Esophagus muscularis mucosa (tissue), 3 donors: ENCODE results near the gene SLC25A24.

ENCODE experiments used
- POLR2A ChIP-seq: fragments of 450-650 bp; IDR thresholded peaks from one replicate; pipeline ENCODE4 v1.6.1; 2017; ENCODE audit warnings: antibody characterized with exemption, moderate library complexity, mild to moderate bottlenecking, low read depth
- POLR2AphosphoS5 ChIP-seq, 2 donors: sonication (generic); formaldehyde crosslinking; IDR thresholded peaks; one replicate each; pipeline ENCODE4 v1.6.1; 2017; ENCODE audit warnings: antibody characterized with exemption in 2 of 2
- TF ChIP-seq, protein P1 (sequence below), 3 experiments: fragments of 200-600 bp in 2 of 3; fragments of 450-650 bp in 1 of 3; sonication (generic) in 2 of 3; IDR thresholded peaks; one replicate each; pipeline ENCODE4 v1.5.1; 2017 to 2019; ENCODE audit warnings: antibody characterized with exemption in 3 of 3, mild to moderate bottlenecking in 2 of 3, moderate library complexity in 1 of 3

DNA sequence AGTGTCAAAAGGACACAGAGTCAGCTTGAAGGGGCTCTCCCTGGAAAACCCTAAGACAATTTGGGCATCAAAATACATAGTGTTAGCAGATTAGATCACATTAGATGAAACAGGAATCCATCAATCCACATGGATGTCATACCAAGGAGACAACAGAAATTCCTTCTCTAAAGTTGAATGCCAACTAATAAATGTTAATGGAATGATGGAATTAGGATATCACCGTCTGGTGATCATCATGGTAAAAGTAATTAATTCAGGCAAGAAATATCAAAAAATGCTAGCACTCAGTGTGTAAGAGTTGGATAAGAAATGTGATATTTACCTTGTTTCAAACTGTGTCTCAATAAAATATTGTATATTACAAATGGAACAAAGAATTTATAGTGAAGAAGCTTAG, 10.9 kb upstream of the SLC25A24 start:
- no peak for TF ChIP-seq POLR2AphosphoS5 (IDR thresholded peaks at IDR 0.05)
- TF ChIP-seq POLR2A = no peak
- TF ChIP-seq, protein P1, sequence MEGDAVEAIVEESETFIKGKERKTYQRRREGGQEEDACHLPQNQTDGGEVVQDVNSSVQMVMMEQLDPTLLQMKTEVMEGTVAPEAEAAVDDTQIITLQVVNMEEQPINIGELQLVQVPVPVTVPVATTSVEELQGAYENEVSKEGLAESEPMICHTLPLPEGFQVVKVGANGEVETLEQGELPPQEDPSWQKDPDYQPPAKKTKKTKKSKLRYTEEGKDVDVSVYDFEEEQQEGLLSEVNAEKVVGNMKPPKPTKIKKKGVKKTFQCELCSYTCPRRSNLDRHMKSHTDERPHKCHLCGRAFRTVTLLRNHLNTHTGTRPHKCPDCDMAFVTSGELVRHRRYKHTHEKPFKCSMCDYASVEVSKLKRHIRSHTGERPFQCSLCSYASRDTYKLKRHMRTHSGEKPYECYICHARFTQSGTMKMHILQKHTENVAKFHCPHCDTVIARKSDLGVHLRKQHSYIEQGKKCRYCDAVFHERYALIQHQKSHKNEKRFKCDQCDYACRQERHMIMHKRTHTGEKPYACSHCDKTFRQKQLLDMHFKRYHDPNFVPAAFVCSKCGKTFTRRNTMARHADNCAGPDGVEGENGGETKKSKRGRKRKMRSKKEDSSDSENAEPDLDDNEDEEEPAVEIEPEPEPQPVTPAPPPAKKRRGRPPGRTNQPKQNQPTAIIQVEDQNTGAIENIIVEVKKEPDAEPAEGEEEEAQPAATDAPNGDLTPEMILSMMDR (IDR thresholded peaks at IDR 0.05) = no peak
